HepG2 (cell line): Measurements from ENCODE around the gene CDCA5. TPM values are rescaled to one million over a fixed set of nuclear protein-coding genes. Genes with fewer than 3 reads are reported as not detected.

ENCODE experiments used
- ATAC-seq: fragments of 200-7000 bp; cut with Tn5 transposase; 3 replicates; pipeline ENCODE4 v1.9.1; 2020; ENCODE audit warnings: mild to moderate bottlenecking, moderate library complexity
- BruUV-seq: library from RNA; stranded (reverse); fragments of 400-500 nt; replicated peaks from 2 replicates; lab custom pipeline; 2021; lab: Mats Ljungman, UMichigan
- CTCF ChIA-PET: fragments of 300-600 bp; formaldehyde crosslinking; extraction: SDS; loops from one replicate; lab custom pipeline; 2021; ENCODE audit warnings: low total read pairs, inconsistent platforms, low intra/inter-chr PET ratio; lab: Yijun Ruan, JAX
- POLR2A ChIA-PET: fragments of 350-600 bp; sonication (Branson Sonifier 250); formaldehyde crosslinking; loops from one replicate; lab custom pipeline; 2020; ENCODE audit warnings: antibody characterized with exemption, inconsistent platforms; lab: Yijun Ruan, JAX
- DNase-seq: peaks from one replicate; pipeline ENCODE4 v3.0.0-alpha.2; 2015; ENCODE audit warnings: low spot score
- FAIRE-seq: peaks from 3 replicates; lab custom pipeline; 2011; peaks lifted over from hg19 to GRCh38; lab: Jason Lieb, UNC
- H2AFZ ChIP-seq: one replicate; pipeline ENCODE4 v1.6.1; 2011; ENCODE audit warnings: low read length, inconsistent platforms
- H3K27ac ChIP-seq: fragments of 300-600 bp; 3 replicates; pipeline ENCODE4 v1.8.0; 2011; ENCODE audit warnings: mixed run types, mild to moderate bottlenecking, mixed read lengths, low read length, inconsistent platforms; ENCODE audit not compliant: insufficient read depth; ENCODE audit errors: extremely low read length
- H3K27me3 ChIP-seq, 2 experiments: fragments of 200-600 bp in 1 of 2; 2 replicates in 1 of 2; 3 replicates in 1 of 2; pipeline versions ENCODE4 v1.6.0 to v1.8.0; 2011; ENCODE audit warnings: low read length in 2 of 2, mild to moderate bottlenecking in 2 of 2, moderate library complexity in 2 of 2, inconsistent platforms in 1 of 2; ENCODE audit not compliant: insufficient read depth in 2 of 2, control insufficient read depth in 1 of 2
- H3K36me3 ChIP-seq, 2 experiments: fragments of 200-600 bp in 1 of 2; replicated peaks in 1 of 2; 2 replicates in 1 of 2; 3 replicates in 1 of 2; pipeline versions ENCODE4 v1.5.1 to v1.8.0; 2011; ENCODE audit warnings: low read length in 2 of 2, inconsistent platforms in 1 of 2; ENCODE audit not compliant: insufficient read depth in 2 of 2, control insufficient read depth in 1 of 2
- H3K4me1 ChIP-seq: 2 replicates; pipeline ENCODE4 v1.5.1; 2012; ENCODE audit warnings: low read length, inconsistent platforms; ENCODE audit not compliant: insufficient read depth
- H3K4me2 ChIP-seq: 2 replicates; pipeline ENCODE4 v1.6.0; 2011; ENCODE audit warnings: low read depth, low read length, inconsistent platforms
- H3K4me3 ChIP-seq, 3 experiments: fragments of 200-600 bp in 1 of 3; sonication (generic), shearing (Covaris generic) in 1 of 3; replicated peaks in 1 of 3; 2 replicates each; pipeline ENCODE4 v1.5.1; 2011 to 2016; ENCODE audit warnings: low read length in 3 of 3, inconsistent platforms in 2 of 3, low read depth in 2 of 3, mild to moderate bottlenecking in 2 of 3, control low read depth in 1 of 3, mixed read lengths in 1 of 3; ENCODE audit not compliant: insufficient read depth in 1 of 3
- H3K79me2 ChIP-seq: one replicate; pipeline ENCODE4 v1.6.1; 2011; ENCODE audit warnings: low read length, inconsistent platforms; ENCODE audit not compliant: insufficient read depth
- H3K9ac ChIP-seq: 2 replicates; pipeline ENCODE4 v1.6.0; 2011; ENCODE audit warnings: mild to moderate bottlenecking, low read depth, low read length, inconsistent platforms; ENCODE audit not compliant: insufficient read depth
- H3K9me3 ChIP-seq: 2 replicates; pipeline ENCODE4 v1.5.1; 2012; ENCODE audit warnings: mild to moderate bottlenecking, low read length
- H4K20me1 ChIP-seq: 2 replicates; pipeline ENCODE4 v1.6.0; 2011; ENCODE audit warnings: inconsistent platforms, mild to moderate bottlenecking, low read length, moderate library complexity; ENCODE audit not compliant: insufficient read depth
- ADNP ChIP-seq: sonication (generic); formaldehyde crosslinking; IDR thresholded peaks from 2 replicates; pipeline ENCODE4 v1.4.0; 2020; ENCODE audit warnings: missing genetic modification reagents
- ARID2 ChIP-seq: sonication (generic); formaldehyde crosslinking; IDR thresholded peaks from 2 replicates; pipeline ENCODE4 v1.8.1; 2022; ENCODE audit warnings: mild to moderate bottlenecking, missing genetic modification reagents, borderline replicate concordance
- DMAP1 ChIP-seq: IDR thresholded peaks from 2 replicates; pipeline ENCODE4 v1.6.1; 2016
- DNMT3B ChIP-seq: conservative IDR thresholded peaks from 2 replicates; pipeline ENCODE4 v1.6.1; 2016; ENCODE audit warnings: missing biosample characterization, control low read depth
- GABPA ChIP-seq, 2 experiments: IDR thresholded peaks; 2 replicates each; pipeline ENCODE4 v1.6.1; 2011 to 2016; ENCODE audit warnings: low read depth in 2 of 2, low read length in 1 of 2, missing biosample characterization in 1 of 2, missing genetic modification characterization in 1 of 2
- KLF11 ChIP-seq: IDR thresholded peaks from 2 replicates; pipeline ENCODE4 v1.6.1; 2016; ENCODE audit warnings: missing compliant biosample characterization
- MYC ChIP-seq: sonication (generic); formaldehyde crosslinking; IDR thresholded peaks from 2 replicates; pipeline ENCODE4 v1.9.0; 2021; ENCODE audit warnings: missing genetic modification reagents, borderline replicate concordance
- NFE2L1 ChIP-seq: sonication (generic); formaldehyde crosslinking; IDR thresholded peaks from 2 replicates; pipeline ENCODE4 v1.4.0; 2020; ENCODE audit warnings: missing genetic modification reagents, mild to moderate bottlenecking, borderline replicate concordance
- PAF1 ChIP-seq: IDR thresholded peaks from 2 replicates; pipeline ENCODE4 v1.6.1; 2016; ENCODE audit warnings: missing genetic modification reagents, missing compliant biosample characterization
- RELA ChIP-seq: sonication (generic); formaldehyde crosslinking; IDR thresholded peaks from 2 replicates; pipeline ENCODE4 v1.4.0; 2020; ENCODE audit warnings: missing genetic modification reagents
- RNF2 ChIP-seq: fragments of 450-650 bp; conservative IDR thresholded peaks from 2 replicates; pipeline ENCODE4 v1.6.1; 2016; ENCODE audit warnings: low read depth
- SIN3A ChIP-seq: IDR thresholded peaks from 2 replicates; pipeline ENCODE4 v1.6.1; 2011; ENCODE audit warnings: low read depth, mild to moderate bottlenecking, control low read depth, low read length, borderline replicate concordance
- SP5 ChIP-seq: IDR thresholded peaks from 2 replicates; pipeline ENCODE4 v1.6.1; 2016; ENCODE audit warnings: low read depth, borderline replicate concordance
- SYNCRIP ChIP-seq: fragments of 200-400 bp; formaldehyde crosslinking; IDR thresholded peaks from 2 replicates; pipeline ENCODE4 v1.6.1; 2018; ENCODE audit warnings: mild to moderate bottlenecking, low read depth, low read length; ENCODE audit not compliant: insufficient read depth
- ZBTB7B ChIP-seq: sonication (generic); formaldehyde crosslinking; IDR thresholded peaks from 2 replicates; pipeline ENCODE4 v1.4.0; 2020; ENCODE audit warnings: missing genetic modification reagents
- ZNF326 ChIP-seq: sonication (generic); formaldehyde crosslinking; IDR thresholded peaks from 2 replicates; pipeline ENCODE4 v1.4.0; 2020; ENCODE audit warnings: missing genetic modification reagents, borderline replicate concordance
- ZNF468 ChIP-seq: sonication (generic); formaldehyde crosslinking; IDR thresholded peaks from 2 replicates; pipeline ENCODE4 v1.8.0; 2022; ENCODE audit warnings: mild to moderate bottlenecking, moderate library complexity, missing genetic modification reagents
- ZNF546 ChIP-seq: sonication (generic); formaldehyde crosslinking; conservative IDR thresholded peaks from 2 replicates; pipeline ENCODE4 v1.8.1; 2023; ENCODE audit warnings: mild to moderate bottlenecking, missing genetic modification reagents
- ZNF670 ChIP-seq: sonication (generic); formaldehyde crosslinking; IDR thresholded peaks from 2 replicates; pipeline ENCODE4 v1.8.0; 2022; ENCODE audit warnings: mild to moderate bottlenecking, missing genetic modification reagents, borderline replicate concordance
- ZNF678 ChIP-seq: sonication (generic); formaldehyde crosslinking; IDR thresholded peaks from 2 replicates; pipeline ENCODE4 v1.4.0; 2020; ENCODE audit warnings: mild to moderate bottlenecking, missing genetic modification reagents
- WGBS: methylation state at CpG from one replicate; pipeline ENCODE4 v1.1.6; 2017; ENCODE audit warnings: low lambda C conversion rate; 5-methylcytosine and 5-hydroxymethylcytosine counted together
- in situ Hi-C: cut with HindIII; loops from 2 replicates; pipeline ENCODE4 v1.10.0; 2017; ENCODE audit warnings: low pct_unique_long_range_greater_than_20kb; ENCODE audit not compliant: extremely low pct_ligation_motif_present
- intact Hi-C: fragments of 100-400 bp; cut with micrococcal nuclease; formaldehyde crosslinking; loops from one replicate; pipeline ENCODE4 v1.10.0; 2022; ENCODE audit not compliant: unreplicated experiment
- polyA plus RNA-seq, 8 experiments: library from polyadenylated mRNA; depleted of rRNA in 3 of 8; stranded (reverse) in 7 of 8; unstranded in 1 of 8; fragments of >200 nt; fragmentation: Illumina TruSeq in 4 of 8; extraction: Trizol in 4 of 8; gene quantifications; 2 replicates each; pipeline versions ENCODE4 v1.2.1 to v1.2.3, GENCODE V29; 2011 to 2016; ENCODE audit warnings: low read depth in 4 of 8, missing spikeins in 1 of 8, mixed read lengths in 1 of 8; ENCODE audit not compliant: insufficient read depth in 1 of 8
- total RNA-seq, 5 experiments: library from RNA; depleted of rRNA; stranded (reverse); fragments of >200 nt; fragmentation: Illumina TruSeq; extraction: Trizol; gene quantifications; 2 replicates each; pipeline ENCODE4 v1.2.3, GENCODE V29; 2016; ENCODE audit warnings: low read depth in 1 of 5
- TF ChIP-seq, protein P1 (sequence below): sonication (generic); formaldehyde crosslinking; IDR thresholded peaks from 2 replicates; pipeline ENCODE4 v1.4.0; 2020; ENCODE audit warnings: mild to moderate bottlenecking, missing genetic modification reagents
- TF ChIP-seq, protein P2 (sequence below): sonication (generic); formaldehyde crosslinking; IDR thresholded peaks from 2 replicates; pipeline ENCODE4 v1.4.0; 2020; ENCODE audit warnings: missing genetic modification reagents
- TF ChIP-seq, protein P3 (sequence below): sonication (generic); formaldehyde crosslinking; IDR thresholded peaks from 2 replicates; pipeline ENCODE4 v1.4.0; 2020; ENCODE audit warnings: mild to moderate bottlenecking, missing genetic modification reagents

CDCA5 gene
- total and polyA plus RNA-seq, 2 of the 13 experiments (the other 11 are each of a cell fraction or from before 2014, with no cell fraction given) = 13.5 to 50.6 TPM

DNA sequence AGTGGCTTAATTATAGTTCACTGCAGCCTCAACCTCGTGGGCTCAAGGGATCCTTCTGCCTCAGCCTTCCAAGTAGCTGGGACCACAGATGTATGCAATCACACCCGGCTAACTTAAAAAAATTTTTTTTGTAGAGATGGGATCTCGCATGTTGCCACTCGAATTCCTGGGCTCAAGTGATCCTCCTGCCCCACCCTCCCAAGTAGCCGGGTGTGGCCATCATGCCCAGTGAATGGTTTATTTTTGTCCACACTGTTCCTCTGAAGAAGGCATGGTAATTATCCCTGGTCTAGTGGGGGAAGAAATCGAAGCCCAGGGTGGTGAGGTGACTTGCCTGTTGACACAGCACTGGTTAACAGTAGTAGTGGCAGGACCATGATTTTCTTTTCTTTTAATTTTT lies 40.9 kb downstream of the CDCA5 start (continued):
- TF ChIP-seq ARID2 (no peak), ZBTB7B (CRISPR knock-in tag) (no peak), KLF11 (CRISPR knock-in tag) (no peak), ADNP (no peak), ZNF546 (CRISPR knock-in tag) (no peak), DMAP1 (no peak)

DNA sequence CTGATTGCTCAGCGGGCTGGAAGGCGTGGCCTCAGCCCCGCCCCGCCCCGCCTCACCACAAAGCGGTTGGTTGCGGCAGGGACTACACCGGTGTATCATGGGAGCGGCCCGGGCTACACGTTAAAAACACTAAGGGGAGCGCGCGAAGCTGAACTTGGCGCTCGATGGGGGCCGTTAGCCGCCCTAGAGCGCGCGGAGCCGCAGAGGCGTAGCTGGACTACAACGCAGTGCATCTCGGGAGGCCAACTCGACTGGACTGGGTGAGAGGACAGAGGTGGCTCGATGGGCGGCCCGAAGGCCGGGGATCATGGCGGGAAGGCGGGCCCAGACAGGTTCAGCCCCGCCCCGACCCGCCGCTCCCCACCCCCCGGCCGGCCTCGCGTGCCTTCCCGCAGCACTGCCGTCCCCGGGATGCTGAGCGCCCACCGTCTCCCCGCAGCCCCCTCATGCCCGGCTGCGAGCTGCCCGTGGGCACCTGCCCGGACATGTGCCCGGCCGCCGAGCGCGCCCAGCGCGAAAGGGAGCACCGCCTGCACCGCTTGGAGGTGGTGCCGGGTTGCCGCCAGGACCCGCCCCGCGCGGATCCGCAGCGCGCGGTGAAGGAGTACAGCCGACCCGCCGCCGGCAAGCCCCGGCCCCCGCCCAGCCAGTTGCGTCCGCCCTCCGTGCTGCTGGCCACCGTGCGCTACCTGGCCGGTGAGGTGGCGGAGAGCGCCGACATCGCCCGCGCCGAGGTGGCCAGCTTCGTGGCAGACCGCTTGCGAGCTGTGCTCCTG lies 42.8 kb downstream of the CDCA5 start, which contains the start of gene SAC3D1:
Gene SAC3D1, plus strand, starts transcription at position 364 of the 776 bp plus-strand sequence. Its CDS starts 83 bp downstream, at position 447.
- peaks cover 15 to 38% of the 10 kb centered on the region in 2 experiments; a peak in 4 of 5 replicates for H3K36me3 ChIP-seq
- in situ Hi-C loops = no loop called here
- BruUV-seq = no TSS peak
- no peaks in the 10 kb centered on the region for H3K9me3 ChIP-seq
- peak within 1 kb of the TSS; percentile 66 for H2AFZ ChIP-seq
- 3% methylated on average over 12 of the region's 91 CpGs for WGBS
- CTCF ChIA-PET = no interaction called here
- H3K27ac ChIP-seq = peak within 1 kb of the TSS; percentile 87
- peaks cover 24% of the 10 kb centered on the region for H3K4me1 ChIP-seq
- H3K9ac ChIP-seq = peak within 1 kb of the TSS; percentile 78
- intact Hi-C loops = loop anchor here (1.0 kb wide), 1 partner anchor 14 kb away; the partner anchor contains the start of gene SNX15
- H3K4me3 ChIP-seq = peak within 1 kb of the TSS; percentile 76 to 89 (median 81)
- H3K4me2 ChIP-seq = peak within 1 kb of the TSS; percentile 83
- no peaks in the 10 kb centered on the region for H3K27me3 ChIP-seq
- peak; percentile 95 for DNase-seq
- POLR2A ChIA-PET = interaction anchor here (0.6 to 3.8 kb wide), 22 partner anchors 9 to 225 kb away, joined by 3 to 39 read pairs (median 5); partner anchors contain the start of genes ARL2, FAU, MRPL49 and NAALADL1
- ATAC-seq = peak; percentile 94
- FAIRE-seq = peak; percentile 87
- no peaks in the 10 kb centered on the region for H4K20me1 ChIP-seq
- H3K79me2 ChIP-seq = peaks cover 10% of the 10 kb centered on the region
- TF ChIP-seq NFE2L1 (CRISPR knock-in tag) (no peak), SYNCRIP (no peak), RNF2 (no peak), SP5 (CRISPR knock-in tag) (peak; percentile 17; the same call in 1 of the 2 replicates), ZNF678 (CRISPR knock-in tag) (peak; percentile 47; the same call in 1 of the 2 replicates), DNMT3B (no peak), GABPA (IDR thresholded peaks at IDR 0.05; ENCODE audit: low read depth, low read length) (no peak), GABPA (CRISPR knock-in tag; IDR thresholded peaks at IDR 0.05; ENCODE audit: low read depth) (0 out of 2 replicates have a peak, but pooled peaks have one; percentile 40), SIN3A (0 out of 2 replicates have a peak, but pooled peaks have one; percentile 41), ZNF670 (CRISPR knock-in tag) (no peak), ZNF326 (CRISPR knock-in tag) (no peak), RELA (no peak), MYC (CRISPR knock-in tag) (peak; percentile 65), ZNF468 (CRISPR knock-in tag) (peak; percentile 75; the same call in 1 of the 2 replicates), PAF1 (CRISPR knock-in tag) (no peak)
- TF ChIP-seq, protein P1, sequence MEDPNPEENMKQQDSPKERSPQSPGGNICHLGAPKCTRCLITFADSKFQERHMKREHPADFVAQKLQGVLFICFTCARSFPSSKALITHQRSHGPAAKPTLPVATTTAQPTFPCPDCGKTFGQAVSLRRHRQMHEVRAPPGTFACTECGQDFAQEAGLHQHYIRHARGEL (CRISPR knock-in tag) = no peak
- TF ChIP-seq, protein P2, sequence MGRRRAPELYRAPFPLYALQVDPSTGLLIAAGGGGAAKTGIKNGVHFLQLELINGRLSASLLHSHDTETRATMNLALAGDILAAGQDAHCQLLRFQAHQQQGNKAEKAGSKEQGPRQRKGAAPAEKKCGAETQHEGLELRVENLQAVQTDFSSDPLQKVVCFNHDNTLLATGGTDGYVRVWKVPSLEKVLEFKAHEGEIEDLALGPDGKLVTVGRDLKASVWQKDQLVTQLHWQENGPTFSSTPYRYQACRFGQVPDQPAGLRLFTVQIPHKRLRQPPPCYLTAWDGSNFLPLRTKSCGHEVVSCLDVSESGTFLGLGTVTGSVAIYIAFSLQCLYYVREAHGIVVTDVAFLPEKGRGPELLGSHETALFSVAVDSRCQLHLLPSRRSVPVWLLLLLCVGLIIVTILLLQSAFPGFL (CRISPR knock-in tag) = no peak
- TF ChIP-seq, protein P3, sequence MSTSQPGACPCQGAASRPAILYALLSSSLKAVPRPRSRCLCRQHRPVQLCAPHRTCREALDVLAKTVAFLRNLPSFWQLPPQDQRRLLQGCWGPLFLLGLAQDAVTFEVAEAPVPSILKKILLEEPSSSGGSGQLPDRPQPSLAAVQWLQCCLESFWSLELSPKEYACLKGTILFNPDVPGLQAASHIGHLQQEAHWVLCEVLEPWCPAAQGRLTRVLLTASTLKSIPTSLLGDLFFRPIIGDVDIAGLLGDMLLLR = peak; percentile 30; the same call in 1 of the 2 replicates
